Fibroblast of peridontal ligament (primary cell): ENCODE results near the gene PPP2R3C.
"Not testable (repeated sequence)": the region's sequence is repeated elsewhere in the genome, so short reads cannot be mapped to it uniquely, and the experiment has no call there.

Experiments
- DNase-seq: peaks from one replicate; pipeline ENCODE4 v3.0.0-alpha.2; 2010; ENCODE audit errors: extremely low read depth

The PPP2R3C gene

DNA sequence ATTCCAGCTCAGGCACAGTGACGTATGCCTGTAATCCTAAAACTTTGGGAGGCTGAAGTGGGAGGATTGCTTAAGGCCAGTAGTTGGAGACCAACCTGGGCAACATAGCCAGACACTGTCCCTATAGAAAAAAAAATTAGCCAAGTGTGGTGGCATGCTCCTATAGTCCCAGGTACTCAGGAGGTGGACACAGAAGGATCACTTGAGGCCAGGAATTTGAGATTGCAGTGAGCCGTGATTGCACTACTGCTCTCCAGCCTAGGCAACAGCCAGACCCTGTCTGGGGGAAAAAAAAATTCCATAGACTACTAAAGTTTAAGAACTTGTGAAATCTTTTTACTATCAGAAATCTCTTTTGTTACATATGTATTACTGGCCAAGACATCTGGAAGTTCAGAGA lies 69.2 kb downstream of the PPP2R3C start:
- DNase-seq: no peak

DNA sequence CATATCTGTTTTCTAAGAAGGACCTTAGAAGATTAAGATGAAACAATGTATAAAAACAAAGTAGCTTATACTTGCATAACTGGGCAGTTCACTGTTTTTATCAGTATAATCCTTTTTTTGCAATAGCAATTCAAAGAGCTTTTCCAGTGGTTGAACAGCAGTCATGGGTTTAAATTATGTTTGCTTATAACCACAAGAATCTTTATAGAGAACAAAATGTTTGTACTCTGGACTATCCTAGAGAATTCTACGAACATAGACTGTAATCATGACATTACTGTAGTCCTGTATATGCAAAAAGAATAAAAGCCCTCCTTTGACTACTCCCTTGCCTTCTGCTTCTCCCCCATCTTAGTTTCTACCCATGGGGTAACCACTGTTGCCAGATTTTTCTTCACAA lies 70.0 kb downstream of the PPP2R3C start:
- DNase-seq: peak; percentile 61

DNA sequence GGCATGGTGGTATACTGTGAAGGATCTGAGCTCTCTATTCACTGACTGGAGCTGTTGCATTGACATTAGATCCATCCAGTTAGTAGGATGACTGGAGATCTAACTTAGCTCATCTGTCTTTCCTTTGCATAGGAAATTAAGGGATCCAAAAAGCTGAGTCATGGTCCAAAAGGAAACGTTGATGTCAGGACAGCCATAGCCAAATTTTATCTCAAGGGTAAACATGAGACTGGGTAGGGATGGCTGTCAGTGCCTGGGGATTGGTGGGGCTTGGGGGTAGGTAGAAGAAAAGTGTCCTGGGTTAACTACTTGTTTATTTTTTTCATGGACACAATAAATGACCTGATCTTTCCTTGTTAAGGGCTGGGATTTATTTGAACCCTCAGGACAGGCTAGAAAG lies 71.1 kb downstream of the PPP2R3C start:
- peak; percentile 82 for DNase-seq

DNA sequence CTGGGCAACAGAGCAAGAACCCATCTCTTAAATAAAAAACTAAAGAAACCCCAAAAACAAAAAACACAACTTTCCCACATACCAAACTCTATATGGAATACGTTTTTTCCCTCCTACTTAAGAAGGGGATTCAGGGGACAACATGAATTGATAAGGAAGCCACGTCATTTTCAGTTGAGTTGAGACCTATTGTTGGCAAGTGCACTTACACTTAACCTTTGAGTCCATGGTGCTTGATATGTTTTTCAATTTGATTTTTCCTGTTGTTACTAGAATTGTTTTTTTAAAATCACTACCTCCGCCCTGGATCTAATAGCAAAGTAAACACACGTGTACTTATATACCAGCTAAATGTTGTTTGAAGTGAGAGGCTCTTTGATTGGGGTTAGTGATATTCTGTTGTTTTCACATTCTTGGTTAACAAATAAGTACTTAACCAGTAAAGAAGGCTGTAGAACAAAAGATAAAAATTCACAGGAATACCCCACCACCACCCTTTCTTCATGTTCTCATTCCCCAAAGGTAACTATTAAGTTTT lies 73.7 kb downstream of the PPP2R3C start:
- DNase-seq: no peak

DNA sequence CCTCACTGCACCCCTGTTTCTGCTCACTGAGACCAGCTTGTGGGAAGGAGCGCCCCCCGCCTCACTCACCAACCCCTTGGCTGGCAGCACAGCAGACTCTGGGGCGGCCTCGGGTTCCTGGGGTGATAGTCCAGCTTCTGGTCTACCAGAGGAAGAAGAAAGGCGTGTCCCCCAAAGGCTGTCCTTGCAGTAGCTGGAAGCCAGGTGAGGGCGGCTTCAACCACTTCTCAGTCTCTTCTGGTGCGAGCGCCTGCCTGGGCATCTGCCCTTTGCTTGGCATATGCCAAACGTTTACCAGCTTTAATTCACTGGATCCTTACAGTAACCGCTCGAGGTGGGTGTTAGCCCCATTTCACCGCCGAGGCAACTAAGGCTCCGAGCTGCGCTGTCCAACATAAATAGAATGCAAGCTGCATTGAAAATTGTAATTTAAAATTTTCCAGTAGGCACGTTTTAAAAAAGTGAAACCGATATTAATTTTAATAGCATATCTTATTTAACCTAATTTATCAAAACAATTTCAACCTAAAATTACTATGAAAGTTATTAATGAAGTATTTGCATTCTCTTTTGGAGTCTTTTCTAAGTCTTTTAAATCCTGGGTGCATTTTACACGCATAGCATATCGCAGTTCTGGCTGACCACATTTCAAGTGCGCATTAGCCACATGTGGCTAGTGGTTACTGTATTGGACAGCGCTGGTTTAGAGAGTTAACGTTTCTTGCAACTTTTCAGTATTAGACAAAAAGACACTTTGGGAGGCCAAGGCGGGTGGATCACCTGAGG lies 74.8 kb downstream of the PPP2R3C start:
- peak; percentile 21 for DNase-seq

DNA sequence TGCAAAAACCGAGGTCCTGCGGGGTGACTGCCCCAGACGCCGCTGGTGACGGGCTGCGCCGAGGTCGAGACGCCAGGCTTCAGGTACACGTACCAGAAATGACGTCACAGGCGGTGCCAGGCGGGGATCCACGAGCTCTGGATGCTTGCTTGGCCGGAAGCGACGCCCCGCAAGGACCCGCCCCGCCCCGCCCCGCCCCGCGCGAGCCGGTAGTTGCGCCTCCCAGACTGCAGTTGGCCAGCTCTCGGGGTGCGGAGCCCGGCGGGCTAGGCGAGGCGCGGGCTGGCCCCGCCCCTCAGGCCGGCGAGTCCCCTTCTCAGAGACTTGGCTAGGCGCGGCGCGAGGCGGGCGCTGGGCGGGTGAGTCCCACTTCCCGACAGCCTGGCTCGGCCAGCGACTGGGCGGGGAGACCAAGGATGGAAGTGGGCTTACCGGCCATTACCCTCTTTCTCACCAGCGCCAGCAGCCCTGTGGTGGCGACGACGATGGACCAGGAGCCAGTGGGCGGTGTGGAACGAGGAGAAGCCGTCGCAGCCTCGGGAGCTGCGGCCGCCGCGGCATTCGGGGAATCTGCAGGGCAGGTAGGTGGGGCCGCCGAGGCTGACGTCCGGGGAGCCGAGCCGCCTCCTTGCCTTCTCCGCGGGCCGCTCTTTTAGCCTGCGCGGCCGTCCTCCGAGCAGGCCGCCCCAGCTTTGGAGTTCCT lies 75.6 kb downstream of the PPP2R3C start, which contains the start of gene FAM177A1:
FAM177A1 (plus strand) TSS at position 225 of the 703 bp plus-strand sequence; CDS start at position 417, 192 bp downstream.
- peak; percentile 89 for DNase-seq

DNA sequence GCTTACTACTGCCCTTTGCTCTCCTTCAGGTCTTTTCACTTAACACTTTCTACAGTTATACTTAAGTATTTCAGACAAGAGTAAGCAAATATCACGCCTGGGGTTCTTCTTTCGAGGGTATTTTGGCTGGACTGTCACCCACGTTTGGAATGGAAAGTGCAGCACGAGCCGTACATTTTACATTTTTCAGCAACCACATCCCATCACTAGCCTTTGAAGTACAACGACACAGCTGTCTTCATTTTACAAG lies 76.1 kb downstream of the PPP2R3C start:
- DNase-seq: no peak

DNA sequence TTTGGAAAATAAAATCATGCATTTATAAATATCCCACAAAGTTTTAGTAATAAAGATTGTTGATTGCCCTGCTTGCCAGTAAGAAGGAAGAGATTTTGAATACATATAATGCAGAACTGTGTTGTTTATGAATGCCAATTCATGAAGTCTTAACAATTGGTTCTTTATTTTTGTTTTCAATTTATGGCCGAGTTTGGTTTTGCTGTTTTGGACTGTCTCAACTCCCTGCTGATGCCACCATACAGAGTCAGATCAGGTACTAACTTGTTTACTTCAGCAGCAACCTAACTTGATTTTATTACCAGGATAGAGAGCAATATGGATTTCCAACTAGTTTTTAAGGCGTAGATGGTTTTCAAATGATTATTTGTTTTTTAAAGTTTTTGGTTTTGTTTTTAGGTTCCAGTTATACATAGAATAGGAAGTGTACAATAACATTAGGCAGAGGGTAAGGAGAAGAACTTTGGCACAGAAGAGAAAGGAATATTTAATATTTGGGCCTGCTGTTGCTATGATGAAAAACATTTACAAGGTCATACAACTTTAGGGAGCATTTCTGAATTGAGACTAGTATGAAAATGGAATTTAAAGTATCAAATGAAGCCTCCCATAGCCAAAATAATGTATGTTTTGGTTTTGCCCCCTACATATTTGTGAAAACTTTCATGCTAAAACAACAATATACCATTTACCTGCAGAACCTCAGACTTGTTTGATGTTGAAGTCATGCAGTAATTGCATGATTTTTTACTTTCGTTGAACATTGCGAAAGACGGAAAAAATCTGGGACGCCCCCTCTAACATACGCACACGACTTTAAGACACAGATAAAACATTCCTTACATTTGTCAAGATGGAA lies 76.6 kb downstream of the PPP2R3C start:
- peak; percentile 72 for DNase-seq

DNA sequence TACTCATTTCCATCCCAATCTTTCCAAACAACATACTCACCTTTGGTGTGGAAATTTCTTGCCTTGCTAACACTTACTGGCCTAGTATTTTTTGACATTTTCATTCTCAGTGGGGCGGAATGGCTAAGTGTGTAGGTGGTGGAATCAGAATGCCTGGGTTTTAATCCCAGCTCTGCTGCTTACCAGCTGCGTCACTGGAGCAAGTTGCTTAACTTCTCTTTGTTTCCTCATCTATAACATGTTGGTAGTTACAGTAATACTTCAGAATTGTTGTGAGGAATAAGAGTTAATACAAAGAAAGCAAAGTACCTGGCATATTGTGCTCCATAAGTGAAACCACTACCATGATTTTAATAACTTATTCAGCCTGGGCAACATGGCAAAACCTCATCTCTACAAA lies 78.7 kb downstream of the PPP2R3C start:
- no peak for DNase-seq

DNA sequence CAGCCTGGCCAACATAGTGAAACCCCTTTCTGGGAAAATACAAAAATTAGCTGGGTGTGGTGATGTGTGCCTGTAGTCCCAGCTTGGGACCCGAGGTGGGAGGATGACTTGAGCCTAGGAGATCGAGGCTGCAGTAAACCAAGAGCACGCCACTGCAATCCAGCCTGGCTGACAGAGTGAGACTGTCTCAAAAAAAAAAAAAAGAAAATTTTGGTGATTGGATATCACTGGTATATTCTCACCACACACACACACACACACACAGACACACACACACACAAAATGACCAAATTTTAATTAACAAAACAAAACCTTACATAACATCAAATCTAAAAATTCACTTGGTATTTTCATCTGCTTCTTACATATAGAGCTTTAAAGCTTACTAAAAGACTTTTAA lies 79.2 kb downstream of the PPP2R3C start:
- no peak for DNase-seq

DNA sequence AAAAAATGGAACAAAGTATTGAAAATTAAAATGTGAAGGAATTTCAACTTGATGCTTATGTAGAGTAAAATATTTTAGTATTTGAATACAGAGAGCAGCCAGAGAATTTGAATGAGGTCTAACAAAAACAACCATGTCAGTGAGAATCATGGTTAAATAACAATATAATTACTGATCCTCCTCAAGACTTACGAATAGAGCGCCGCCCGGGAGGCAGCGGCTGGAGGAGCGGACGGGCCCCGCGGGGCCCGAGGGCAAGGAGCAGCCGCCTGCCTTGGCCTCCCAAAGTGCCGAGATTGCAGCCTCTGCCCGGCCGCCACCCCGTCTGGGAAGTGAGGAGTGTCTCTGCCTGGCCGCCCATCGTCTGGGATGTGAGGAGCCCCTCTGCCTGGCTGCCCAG lies 83.5 kb downstream of the PPP2R3C start:
- DNase-seq: not testable (repeated sequence)
